NOMO-1 treated with dmso at 0.1 percent for 144 hours (cell line): ENCODE measurements around the gene SERINC5.
"Not testable (repeated sequence)": the region's sequence is repeated elsewhere in the genome, so short reads cannot be mapped to it uniquely, and the experiment has no call there.

Experiments used
- DNase-seq: peaks from one replicate; lab custom pipeline; 2025; ENCODE audit not compliant: unreplicated experiment; lab: John Stamatoyannopoulos, UW

SERINC5 gene

DNA sequence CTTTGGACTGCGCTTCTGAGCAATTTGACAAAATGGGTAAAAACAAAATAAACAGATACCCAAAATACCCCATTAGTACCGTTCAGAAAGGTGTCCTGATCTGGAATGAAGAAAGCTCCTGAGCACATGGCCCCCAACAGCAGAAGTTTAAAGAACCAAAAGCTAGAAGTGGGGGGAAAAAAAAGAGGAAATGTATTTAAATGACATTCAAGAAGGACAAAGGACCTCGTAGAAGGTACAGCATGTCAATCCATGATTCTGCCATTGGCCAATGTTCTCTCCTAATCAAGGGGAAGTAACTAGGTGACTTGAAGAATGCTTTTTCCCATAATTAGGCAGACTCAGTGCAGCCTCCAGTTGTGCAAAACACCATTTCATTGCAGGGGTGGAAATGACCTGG lies 78.6 kb downstream of the SERINC5 start:
- no peak for DNase-seq

GRCh38 chr5:80175337-80175736 lies 80.5 kb downstream of the SERINC5 start:
- no peak for DNase-seq

- no peak for DNase-seq
Measured at GRCh38 chr5:80174790-80175189, 81.1 kb downstream of the SERINC5 start.

- no peak for DNase-seq
Measured at GRCh38 chr5:80172067-80172695, 83.7 kb downstream of the SERINC5 start.

GRCh38 chr5:80170117-80170535 lies 85.7 kb downstream of the SERINC5 start:
- DNase-seq = no peak

DNA sequence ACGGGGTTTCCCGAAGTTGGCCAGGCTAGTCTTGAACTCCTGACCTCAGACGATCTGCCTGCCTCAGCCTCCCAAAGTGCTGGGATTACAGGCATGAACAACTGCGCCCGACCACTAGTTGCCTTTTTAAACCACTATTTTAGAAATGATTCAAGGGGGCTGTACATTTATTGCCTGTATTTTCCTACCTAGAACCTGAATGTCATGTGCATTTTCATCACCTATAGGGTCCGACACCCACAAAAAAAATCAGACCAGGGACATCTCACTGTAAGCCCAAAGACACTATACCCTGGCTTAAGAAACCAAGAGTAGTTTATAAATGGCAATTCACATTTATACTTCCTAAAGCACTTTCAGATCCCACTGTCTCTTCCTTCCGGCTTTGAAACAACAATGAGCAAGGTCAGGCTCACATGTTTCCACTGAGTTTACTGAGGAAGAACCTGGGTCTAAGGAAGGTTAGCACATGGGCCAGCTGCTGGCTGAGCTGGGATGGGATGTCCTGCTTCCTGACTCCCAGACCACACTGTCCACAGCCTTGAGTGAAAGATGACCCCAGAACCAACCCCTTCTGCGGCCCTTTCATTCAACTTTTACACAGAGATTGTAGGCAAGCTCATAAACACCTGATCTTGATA lies 87.3 kb downstream of the SERINC5 start:
- no peak for DNase-seq

- DNase-seq = no peak
Measured at GRCh38 chr5:80165452-80165851, 90.4 kb downstream of the SERINC5 start.

GRCh38 chr5:80161165-80161564 lies 94.7 kb downstream of the SERINC5 start:
- no peak for DNase-seq

DNA sequence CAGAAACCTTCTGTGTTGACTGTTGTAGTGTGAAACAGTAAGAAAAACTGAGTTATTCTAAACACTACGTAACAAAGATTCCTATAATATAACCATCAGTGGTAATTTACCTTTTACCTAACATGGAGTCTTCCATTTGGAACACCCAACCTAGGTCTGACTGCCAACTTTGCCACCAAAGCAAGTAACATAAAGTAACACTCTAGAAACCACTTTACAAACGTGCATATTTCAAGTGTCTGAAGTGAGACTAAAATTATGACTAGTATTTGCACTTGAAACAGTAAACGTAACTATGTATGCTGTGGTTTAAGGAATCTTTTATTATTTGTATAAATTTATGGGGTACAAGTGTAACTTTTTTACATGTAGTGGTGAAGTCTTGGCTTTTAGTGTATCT lies 95.6 kb downstream of the SERINC5 start:
- no peak for DNase-seq

GRCh38 chr5:80159133-80159815 lies 96.6 kb downstream of the SERINC5 start:
- DNase-seq = no peak

DNA sequence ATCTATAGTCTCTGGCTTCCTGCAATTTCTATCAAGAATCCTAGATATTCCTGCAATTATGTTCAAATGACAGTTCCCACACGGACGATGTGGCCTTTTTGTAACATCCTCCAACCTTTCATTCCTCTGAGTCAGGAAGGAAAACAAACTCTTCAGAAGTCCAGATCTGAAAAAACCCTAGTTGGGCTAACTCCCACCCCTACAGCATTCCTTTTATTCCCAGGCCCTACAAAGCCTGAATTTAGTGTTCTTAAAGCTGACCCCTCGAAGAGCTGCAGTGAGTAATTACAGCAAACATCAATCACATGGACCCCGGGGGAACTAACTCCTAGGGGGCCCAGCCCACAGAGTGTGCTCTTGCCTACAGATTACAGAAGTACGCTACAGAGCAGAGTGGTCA lies 99.7 kb downstream of the SERINC5 start:
- DNase-seq = no peak

- DNase-seq = no peak
Measured at GRCh38 chr5:80154749-80155148, 101.1 kb downstream of the SERINC5 start.

- DNase-seq = not testable (repeated sequence)
Measured at GRCh38 chr5:80154289-80154688, 101.6 kb downstream of the SERINC5 start.

GRCh38 chr5:80153586-80154126 lies 102.2 kb downstream of the SERINC5 start:
- DNase-seq = no peak

GRCh38 chr5:80152778-80153177 lies 103.1 kb downstream of the SERINC5 start:
- DNase-seq = no peak

GRCh38 chr5:80151890-80152289 lies 104.0 kb downstream of the SERINC5 start:
- no peak for DNase-seq

DNA sequence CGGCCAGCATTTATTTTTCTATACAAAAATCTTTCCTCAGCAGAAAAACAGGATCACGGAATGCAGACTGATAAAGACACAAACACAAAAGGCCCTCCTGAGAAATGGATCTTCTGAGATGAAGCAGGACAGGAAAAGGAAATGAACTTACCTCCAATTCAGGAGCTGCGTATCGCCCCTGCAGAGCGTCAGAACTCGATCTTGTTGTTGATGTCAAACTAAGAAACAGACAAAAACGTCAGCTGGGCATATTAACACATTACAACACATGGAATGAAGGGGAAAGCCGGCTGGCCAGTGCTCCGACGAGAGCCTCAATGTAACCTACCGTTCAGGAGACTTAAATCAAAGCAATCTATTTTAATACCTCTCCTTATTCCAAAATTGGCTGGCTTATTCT lies 105.1 kb downstream of the SERINC5 start:
- no peak for DNase-seq

GRCh38 chr5:80149161-80149609 lies 106.7 kb downstream of the SERINC5 start:
- no peak for DNase-seq

DNA sequence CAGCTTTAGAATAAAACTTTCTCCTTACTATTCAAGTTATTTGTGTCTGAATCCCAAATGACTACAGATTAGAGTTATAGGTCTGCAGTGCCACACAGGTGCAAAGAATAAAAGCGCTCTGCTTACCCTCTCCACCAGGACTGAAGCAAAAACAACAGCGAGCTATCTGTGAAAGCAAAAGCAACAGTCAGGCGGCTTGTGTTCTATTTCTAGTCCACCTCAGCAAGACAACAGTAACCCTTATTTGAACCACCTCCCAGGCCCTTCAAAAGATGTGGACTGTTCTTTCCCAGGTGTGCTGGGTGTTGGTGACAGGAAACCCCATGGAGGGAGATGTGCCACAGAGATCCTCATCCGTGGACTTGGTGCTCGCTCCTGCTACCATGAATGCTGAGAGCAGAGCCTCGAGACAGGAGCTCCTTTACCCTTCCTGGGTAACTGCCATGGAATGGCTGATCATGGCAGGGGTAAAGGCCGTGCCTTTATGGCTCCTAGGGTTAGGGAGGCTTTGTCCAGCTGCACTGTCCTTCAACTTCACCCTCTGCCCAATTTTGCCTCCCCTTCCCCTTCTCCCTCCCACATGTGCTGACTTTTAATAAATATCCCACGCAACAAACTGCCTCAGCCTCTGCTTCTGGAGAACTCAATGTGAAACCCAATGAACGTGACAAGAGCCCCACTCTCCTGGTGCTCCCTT lies 108.6 kb downstream of the SERINC5 start:
- no peak for DNase-seq

DNA sequence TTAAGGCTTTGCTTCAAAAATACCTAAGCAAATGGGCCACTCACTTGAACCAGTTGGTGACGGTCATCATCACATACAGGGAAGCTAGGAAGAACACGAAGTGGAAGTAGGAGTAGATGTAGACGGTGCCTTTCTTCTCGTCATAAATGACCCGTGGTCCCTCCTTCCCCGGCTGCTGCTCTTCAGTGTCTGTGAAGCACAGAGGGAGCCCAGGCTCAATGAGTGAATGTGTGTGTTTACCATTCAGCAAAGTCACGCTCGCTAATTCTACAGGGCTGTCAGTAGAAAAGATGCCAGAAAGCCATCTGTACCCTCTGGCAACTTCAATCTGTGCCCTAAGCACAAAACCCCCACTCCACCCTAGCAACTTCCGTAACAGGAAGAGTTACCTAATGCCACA lies 109.8 kb downstream of the SERINC5 start:
- no peak for DNase-seq

- DNase-seq = no peak
Measured at GRCh38 chr5:80143491-80143890, 112.4 kb downstream of the SERINC5 start.
